ENCODE data around the gene CLDN9.

DNA sequence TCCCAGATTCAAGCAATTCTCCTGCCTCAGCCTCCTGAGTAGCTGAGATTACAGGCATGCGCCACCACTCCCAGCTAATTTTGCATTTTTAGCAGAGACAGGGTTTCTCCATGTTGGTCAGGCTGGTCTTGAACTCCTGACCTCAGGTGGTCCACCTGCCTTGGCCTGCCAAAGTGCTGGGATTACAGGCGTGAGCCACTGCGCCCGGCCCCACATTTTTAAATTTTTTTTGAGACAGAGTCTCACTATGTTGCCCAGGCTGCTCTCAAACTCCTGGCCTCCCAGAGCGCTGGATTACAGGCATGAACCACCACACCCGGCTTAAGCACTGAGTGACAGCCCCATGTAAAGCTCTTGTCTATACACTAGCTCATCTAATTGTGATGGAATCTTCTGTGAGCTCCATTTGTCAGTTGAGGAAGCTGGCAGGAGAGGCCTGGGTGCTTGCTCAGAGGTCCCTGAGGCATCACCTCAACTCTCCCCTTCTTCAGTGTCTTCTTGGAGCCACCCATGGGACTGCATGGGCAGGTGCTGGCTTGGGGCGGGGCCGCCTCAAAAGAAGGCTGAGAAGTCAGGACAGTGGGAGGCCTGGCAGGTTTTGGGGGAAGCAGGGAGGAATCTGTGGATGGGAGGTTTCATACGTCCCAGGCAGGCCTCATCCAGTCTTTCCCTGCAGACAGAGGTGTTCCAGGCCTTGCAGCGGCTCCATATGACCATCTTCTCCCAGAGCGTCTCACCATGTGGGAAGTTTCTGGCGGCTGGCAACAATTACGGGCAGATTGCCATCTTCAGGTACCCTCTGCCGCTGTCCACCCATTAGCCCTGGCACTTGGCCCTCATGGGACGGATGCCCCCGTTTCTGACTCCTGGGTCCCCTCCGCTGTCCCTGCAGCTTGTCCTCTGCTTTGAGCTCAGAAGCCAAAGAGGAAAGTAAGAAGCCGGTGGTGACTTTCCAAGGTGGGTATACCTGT is 12.6 kb downstream of the CLDN9 start:
- TF ChIP-seq EZH2 (IDR thresholded peaks at IDR 0.05) = no peak
- no peak for TF ChIP-seq POLR2AphosphoS5 (IDR thresholded peaks at IDR 0.05; ENCODE audit: borderline replicate concordance, low read depth, low read length)
